HepG2 (cell line): ENCODE data around the gene PROC. TPM values are rescaled to one million over a fixed set of nuclear protein-coding genes. Genes with fewer than 3 reads are reported as not detected.

Experiments
- EEA1 ChIP-seq: sonication (generic); formaldehyde crosslinking; IDR thresholded peaks from 2 replicates; pipeline ENCODE4 v1.5.1; 2020; ENCODE audit warnings: mild to moderate bottlenecking, missing genetic modification reagents, borderline replicate concordance
- FOXP4 ChIP-seq: sonication (generic); formaldehyde crosslinking; IDR thresholded peaks from 2 replicates; pipeline ENCODE4 v1.4.0; 2020; ENCODE audit warnings: missing genetic modification reagents
- FUBP1 ChIP-seq: sonication (generic); formaldehyde crosslinking; IDR thresholded peaks from 2 replicates; pipeline ENCODE4 v1.5.1; 2020; ENCODE audit warnings: missing genetic modification reagents, mild to moderate bottlenecking, borderline replicate concordance
- HNF4A ChIP-seq: sonication (generic); formaldehyde crosslinking; IDR thresholded peaks from 2 replicates; pipeline ENCODE4 v1.4.0; 2020; ENCODE audit warnings: missing genetic modification reagents
- MYNN ChIP-seq: sonication (generic); formaldehyde crosslinking; IDR thresholded peaks from 2 replicates; pipeline ENCODE4 v1.4.0; 2020; ENCODE audit warnings: mild to moderate bottlenecking, low read depth, missing genetic modification reagents
- NFKB2 ChIP-seq: sonication (generic); formaldehyde crosslinking; IDR thresholded peaks from 2 replicates; pipeline ENCODE4 v1.4.0; 2020; ENCODE audit warnings: missing genetic modification reagents, borderline replicate concordance
- NR3C1 ChIP-seq: sonication (generic); formaldehyde crosslinking; IDR thresholded peaks from 2 replicates; pipeline ENCODE4 v1.4.0; 2020; ENCODE audit warnings: missing genetic modification reagents
- PHF8 ChIP-seq: sonication (generic); formaldehyde crosslinking; IDR thresholded peaks from 2 replicates; pipeline ENCODE4 v1.5.0; 2020; ENCODE audit warnings: missing genetic modification reagents
- RFX3 ChIP-seq: IDR thresholded peaks from 2 replicates; pipeline ENCODE4 v1.6.1; 2016; ENCODE audit warnings: missing biosample characterization, missing genetic modification reagents
- ZBTB4 ChIP-seq: sonication (generic); formaldehyde crosslinking; IDR thresholded peaks from 2 replicates; pipeline ENCODE4 v1.4.0; 2020; ENCODE audit warnings: missing genetic modification reagents, mild to moderate bottlenecking, borderline replicate concordance
- ZNF18 ChIP-seq: sonication (generic); formaldehyde crosslinking; IDR thresholded peaks from 2 replicates; pipeline ENCODE4 v1.8.0; 2022; ENCODE audit warnings: mild to moderate bottlenecking, missing genetic modification reagents; ENCODE audit not compliant: insufficient replicate concordance
- ZNF326 ChIP-seq: sonication (generic); formaldehyde crosslinking; IDR thresholded peaks from 2 replicates; pipeline ENCODE4 v1.4.0; 2020; ENCODE audit warnings: missing genetic modification reagents, borderline replicate concordance
- ZNF350 ChIP-seq: sonication (generic); formaldehyde crosslinking; IDR thresholded peaks from 2 replicates; pipeline ENCODE4 v1.4.0; 2020; ENCODE audit warnings: mild to moderate bottlenecking, low read depth, missing genetic modification reagents, borderline replicate concordance
- ZNF451 ChIP-seq: sonication (generic); formaldehyde crosslinking; IDR thresholded peaks from 2 replicates; pipeline ENCODE4 v1.5.0; 2020; ENCODE audit warnings: mild to moderate bottlenecking, missing genetic modification reagents
- ZNF572 ChIP-seq: sonication (generic); formaldehyde crosslinking; IDR thresholded peaks from 2 replicates; pipeline ENCODE4 v1.5.1; 2020; ENCODE audit warnings: mild to moderate bottlenecking, missing genetic modification reagents
- ZNF615 ChIP-seq: sonication (generic); formaldehyde crosslinking; IDR thresholded peaks from 2 replicates; pipeline ENCODE4 v1.5.0; 2020; ENCODE audit warnings: mild to moderate bottlenecking, missing genetic modification reagents, borderline replicate concordance
- ZNF746 ChIP-seq: sonication (generic); formaldehyde crosslinking; IDR thresholded peaks from 2 replicates; pipeline ENCODE4 v1.8.0; 2022; ENCODE audit warnings: mild to moderate bottlenecking, missing genetic modification reagents
- polyA plus RNA-seq, 8 experiments: library from polyadenylated mRNA; depleted of rRNA in 3 of 8; stranded (reverse) in 7 of 8; unstranded in 1 of 8; fragments of >200 nt; fragmentation: Illumina TruSeq in 4 of 8; extraction: Trizol in 4 of 8; gene quantifications; 2 replicates each; pipeline versions ENCODE4 v1.2.1 to v1.2.3, GENCODE V29; 2011 to 2016; ENCODE audit warnings: low read depth in 4 of 8, missing spikeins in 1 of 8, mixed read lengths in 1 of 8; ENCODE audit not compliant: insufficient read depth in 1 of 8
- total RNA-seq, 5 experiments: library from RNA; depleted of rRNA; stranded (reverse); fragments of >200 nt; fragmentation: Illumina TruSeq; extraction: Trizol; gene quantifications; 2 replicates each; pipeline ENCODE4 v1.2.3, GENCODE V29; 2016; ENCODE audit warnings: low read depth in 1 of 5

PROC gene
- total and polyA plus RNA-seq, 2 of the 13 experiments (the other 11 are each of a cell fraction or from before 2014, with no cell fraction given): 134 to 185 TPM

GRCh38 chr2:127453392-127454171, 35.4 kb downstream of the PROC start (continued):
- TF ChIP-seq FUBP1 (peak; percentile 49; the same call in 1 of the 2 replicates), RFX3 (no peak), ZNF18 (CRISPR knock-in tag) (no peak), MYNN (CRISPR knock-in tag) (no peak), FOXP4 (CRISPR knock-in tag) (peak; percentile 13; the same call in 1 of the 2 replicates), NR3C1 (CRISPR knock-in tag) (no peak), EEA1 (CRISPR knock-in tag) (0 out of 2 replicates have a peak, but pooled peaks have one; percentile 15), ZNF350 (CRISPR knock-in tag) (peak; percentile 70; the same call in 1 of the 2 replicates), ZNF326 (CRISPR knock-in tag) (no peak), ZBTB4 (peak; percentile 84), ZNF746 (CRISPR knock-in tag) (peak; percentile 62), ZNF615 (CRISPR knock-in tag) (peak; percentile 91; the same call in 1 of the 2 replicates), PHF8 (no peak; the same call in 1 of the 2 replicates), ZNF451 (CRISPR knock-in tag) (peak; percentile 24; the same call in 1 of the 2 replicates), HNF4A (CRISPR knock-in tag) (peak; percentile 82), NFKB2 (CRISPR knock-in tag) (no peak; the same call in 1 of the 2 replicates), ZNF572 (CRISPR knock-in tag) (peak; percentile 70; the same call in 1 of the 2 replicates)
